HCT116 (cell line): ENCODE data around the gene RIC8B. TPM values are rescaled to one million over a fixed set of nuclear protein-coding genes. Genes with fewer than 3 reads are reported as not detected.

Experiments used
- ATAC-seq: fragments of 200-7000 bp; cut with Tn5 transposase; 2 replicates; pipeline ENCODE4 v1.9.1; 2020; ENCODE audit warnings: mild to moderate bottlenecking, moderate library complexity
- BruUV-seq: library from RNA; stranded (reverse); fragments of 400-500 nt; replicated peaks from 2 replicates; lab custom pipeline; 2021; lab: Mats Ljungman, UMichigan
- CTCF ChIA-PET: fragments of 300-600 bp; sonication (Branson Sonifier 250); formaldehyde crosslinking; loops from one replicate; lab custom pipeline; 2021; ENCODE audit warnings: antibody characterized with exemption; lab: Charles Lee
- POLR2A ChIA-PET: fragments of 300-600, 350-600 bp; sonication (Branson Sonifier 250); formaldehyde crosslinking; loops from one replicate; lab custom pipeline; 2021; ENCODE audit warnings: antibody characterized with exemption; lab: Charles Lee
- RAD21 ChIA-PET, 2 experiments: fragments of 300-600 bp; sonication (Branson Sonifier 250); formaldehyde crosslinking; loops; one replicate each; lab custom pipeline; 2023; ENCODE audit warnings: low total read pairs in 2 of 2; ENCODE audit not compliant: uncharacterized antibody in 2 of 2, unreplicated experiment in 2 of 2, low non-redundant PET in 1 of 2; lab: Charles Lee
- DNase-seq: peaks from one replicate; pipeline ENCODE4 v3.0.0-alpha.2; 2010; ENCODE audit warnings: low read depth, low spot score
- H2AFZ ChIP-seq: fragments of 200-600 bp; shearing (Covaris generic), sonication (generic); 2 replicates; pipeline ENCODE4 v1.6.1; 2017; ENCODE audit warnings: low read depth, mixed run types, mixed read lengths, antibody characterized with exemption, low read length; ENCODE audit not compliant: poor library complexity, severe bottlenecking
- H3K27ac ChIP-seq: 2 replicates; pipeline ENCODE4 v1.5.1; 2012; ENCODE audit warnings: low read depth, low read length
- H3K27me3 ChIP-seq: fragments of 200-600 bp; sonication (generic); 2 replicates; pipeline ENCODE4 v1.6.1; 2016; ENCODE audit warnings: mixed run types, low read length, mixed read lengths; ENCODE audit not compliant: insufficient read depth
- H3K36me3 ChIP-seq, 2 experiments: fragments of 200-500 bp in 1 of 2; fragments of 200-600 bp in 1 of 2; sonication (Bioruptor generic) in 1 of 2; sonication (generic) in 1 of 2; 2 replicates each; pipeline versions ENCODE4 v1.5.1 to v1.6.1; 2014 to 2016; ENCODE audit warnings: low read length in 2 of 2, inconsistent platforms in 1 of 2, mixed read lengths in 1 of 2, mixed run types in 1 of 2; ENCODE audit not compliant: insufficient read depth in 2 of 2, control insufficient read depth in 1 of 2
- H3K4me1 ChIP-seq, 2 experiments: fragments of 200-600 bp in 1 of 2; sonication (generic) in 1 of 2; 2 replicates each; pipeline versions ENCODE4 v1.5.1 to v1.6.1; 2012 to 2017; ENCODE audit warnings: low read length in 2 of 2, inconsistent platforms in 1 of 2, mild to moderate bottlenecking in 1 of 2, mixed read lengths in 1 of 2, mixed run types in 1 of 2, moderate library complexity in 1 of 2; ENCODE audit not compliant: insufficient read depth in 2 of 2, control insufficient read depth in 1 of 2
- H3K4me2 ChIP-seq: fragments of 200-600 bp; sonication (generic); 2 replicates; pipeline ENCODE4 v1.6.1; 2017; ENCODE audit warnings: mixed run types, low read length, mixed read lengths
- H3K4me3 ChIP-seq, 2 experiments: fragments of 200-600 bp in 1 of 2; sonication (generic) in 1 of 2; replicated peaks in 1 of 2; 2 replicates each; pipeline ENCODE4 v1.5.1; 2011 to 2016; ENCODE audit warnings: low read length in 2 of 2, control low read depth in 1 of 2, low read depth in 1 of 2, mild to moderate bottlenecking in 1 of 2, mixed read lengths in 1 of 2, mixed run types in 1 of 2
- H3K79me2 ChIP-seq: fragments of 200-600 bp; sonication (generic); 2 replicates; pipeline ENCODE4 v1.6.1; 2017; ENCODE audit warnings: mild to moderate bottlenecking, mixed run types, low read length, moderate library complexity, mixed read lengths; ENCODE audit not compliant: insufficient read depth
- H3K9ac ChIP-seq: fragments of 200-600 bp; sonication (generic); 2 replicates; pipeline ENCODE4 v1.6.1; 2016; ENCODE audit warnings: low read length, mixed read lengths
- H3K9me2 ChIP-seq: fragments of 200-600 bp; sonication (generic), shearing (Covaris generic); 2 replicates; pipeline ENCODE4 v1.6.1; 2017; ENCODE audit warnings: mixed run types, mild to moderate bottlenecking, moderate library complexity; ENCODE audit not compliant: insufficient read depth
- H3K9me3 ChIP-seq, 2 experiments: fragments of 200-500 bp in 1 of 2; fragments of 200-600 bp in 1 of 2; sonication (Bioruptor generic) in 1 of 2; sonication (generic) in 1 of 2; 2 replicates each; pipeline ENCODE4 v1.6.1; 2014 to 2017; ENCODE audit warnings: low read length in 2 of 2, mixed read lengths in 2 of 2, inconsistent platforms in 1 of 2, low read depth in 1 of 2, mild to moderate bottlenecking in 1 of 2, mixed run types in 1 of 2, moderate library complexity in 1 of 2; ENCODE audit not compliant: control insufficient read depth in 1 of 2, insufficient read depth in 1 of 2
- H4K20me1 ChIP-seq: fragments of 200-600 bp; sonication (generic), shearing (Covaris generic); 2 replicates; pipeline ENCODE4 v1.6.1; 2017; ENCODE audit warnings: mixed run types, mild to moderate bottlenecking, moderate library complexity; ENCODE audit not compliant: insufficient read depth
- ATF3 ChIP-seq: IDR thresholded peaks from 2 replicates; pipeline ENCODE4 v1.6.1; 2012
- CTCF ChIP-seq, 3 experiments: fragments of 200-600 bp in 1 of 3; sonication (generic) in 1 of 3; IDR thresholded peaks in 2 of 3; conservative IDR thresholded peaks in 1 of 3; 2 replicates each; pipeline ENCODE4 v1.5.1; 2012 to 2017; ENCODE audit warnings: low read depth in 2 of 3, low read length in 2 of 3, antibody characterized with exemption in 1 of 3, borderline replicate concordance in 1 of 3, control low read depth in 1 of 3, mild to moderate bottlenecking in 1 of 3, mixed read lengths in 1 of 3, mixed run types in 1 of 3, moderate library complexity in 1 of 3; ENCODE audit not compliant: insufficient read depth in 1 of 3
- ELF1 ChIP-seq: IDR thresholded peaks from 2 replicates; pipeline ENCODE4 v1.6.1; 2012; ENCODE audit warnings: low read depth, borderline replicate concordance
- EZH2 ChIP-seq: fragments of 200-600 bp; sonication (generic); IDR thresholded peaks from 2 replicates; pipeline ENCODE4 v1.6.1; 2017; ENCODE audit warnings: antibody characterized with exemption, mixed run types
- POLR2A ChIP-seq: IDR thresholded peaks from 2 replicates; pipeline ENCODE4 v1.7.0; 2011; ENCODE audit warnings: borderline replicate concordance; ENCODE audit not compliant: insufficient read depth, insufficient read length; ENCODE audit errors: extremely low read depth
- RAD21 ChIP-seq: IDR thresholded peaks from 2 replicates; pipeline ENCODE4 v1.6.1; 2012; ENCODE audit warnings: low read depth, mild to moderate bottlenecking
- REST ChIP-seq: IDR thresholded peaks from 2 replicates; pipeline ENCODE4 v1.6.1; 2012; ENCODE audit warnings: low read depth
- SIN3A ChIP-seq: IDR thresholded peaks from 2 replicates; pipeline ENCODE4 v1.6.1; 2012; ENCODE audit warnings: low read depth
- SP1 ChIP-seq: IDR thresholded peaks from 2 replicates; pipeline ENCODE4 v1.6.1; 2012; ENCODE audit warnings: low read depth
- SRF ChIP-seq: IDR thresholded peaks from 2 replicates; pipeline ENCODE4 v1.6.1; 2012; ENCODE audit warnings: low read depth
- ZBTB33 ChIP-seq: IDR thresholded peaks from 2 replicates; pipeline ENCODE4 v1.6.1; 2011; ENCODE audit warnings: mild to moderate bottlenecking, low read length, moderate library complexity; ENCODE audit not compliant: insufficient replicate concordance; ENCODE audit errors: extremely low read depth
- ZFX ChIP-seq: fragments of 450-650 bp; IDR thresholded peaks from 2 replicates; pipeline ENCODE4 v1.6.1; 2017
- ZNF274 ChIP-seq: fragments of 200-500 bp; sonication (Bioruptor generic); IDR thresholded peaks from 2 replicates; pipeline ENCODE4 v1.6.1; 2014; ENCODE audit warnings: mild to moderate bottlenecking, low read depth, low read length, inconsistent platforms
- intact Hi-C: fragments of 100-400 bp; cut with micrococcal nuclease; formaldehyde crosslinking; loops from 2 replicates; pipeline ENCODE4 v1.10.0; 2022
- total RNA-seq: library from RNA; stranded (reverse); gene quantifications from one replicate; pipeline ENCODE4 v1.2.1, GENCODE V29; 2021; ENCODE audit not compliant: unreplicated experiment

RIC8B gene
- total RNA-seq, 1 experiment from 2014 or later: 16.7 TPM

- TF ChIP-seq CTCF (IDR thresholded peaks at IDR 0.05 in 2 of 3, conservative IDR thresholded peaks at IDR 0.05 in 1 of 3; ENCODE audit: borderline replicate concordance in 1 of 3, insufficient read depth in 1 of 3, low read depth in 2 of 3, low read length in 2 of 3) (no peak), ZNF274 (no peak), SRF (no peak), EZH2 (no peak)
These were observed 33.2 kb upstream of the RIC8B start (continued) for GRCh38 chr12:106741247-106741646.

- Histone ChIP-seq H4K20me1 (no peaks in the 10 kb centered on the region), H3K9me3 (no peaks in the 10 kb centered on the region), H3K4me1 (peaks cover 3 to 5% of the 10 kb centered on the region in 2 experiments; a peak in 2 of 4 replicates), H3K36me3 (no peaks in the 10 kb centered on the region), H2AFZ (no peak overlapping the region), H3K9me2 (no peaks in the 10 kb centered on the region), H3K9ac (no peak overlapping the region), H3K79me2 (no peaks in the 10 kb centered on the region), H3K4me3 (no peak overlapping the region), H3K4me2 (no peak overlapping the region), H3K27ac (no peak overlapping the region), H3K27me3 (peaks cover 10% of the 10 kb centered on the region)
- ATAC-seq (no peak), DNase-seq (no peak)
- POLR2A ChIA-PET: no interaction called here
- CTCF ChIA-PET: no interaction called here
- RAD21 ChIA-PET: no interaction called here
- BruUV-seq: no TSS peak
- intact Hi-C loops: no loop called here
- TF ChIP-seq POLR2A (no peak), EZH2 (no peak), ELF1 (no peak), SP1 (no peak), ZNF274 (no peak), SIN3A (no peak), CTCF (IDR thresholded peaks at IDR 0.05 in 2 of 3, conservative IDR thresholded peaks at IDR 0.05 in 1 of 3; ENCODE audit: borderline replicate concordance in 1 of 3, insufficient read depth in 1 of 3, low read depth in 2 of 3, low read length in 2 of 3) (no peak), RAD21 (no peak), REST (no peak), ATF3 (no peak), ZFX (no peak), ZBTB33 (no peak)
These were observed 31.1 kb upstream of the RIC8B start for GRCh38 chr12:106743270-106743988.
